SK-N-SH (cell line): ENCODE measurements around the gene CEP95. TPM values are rescaled to one million over a fixed set of nuclear protein-coding genes. Genes with fewer than 3 reads are reported as not detected.

Experiments used
- CTCF ChIA-PET: fragments of 300-600, 350-600 bp; formaldehyde crosslinking; extraction: SDS; loops from one replicate; lab custom pipeline; 2021; lab: Yijun Ruan, JAX
- POLR2A ChIA-PET: fragments of 350-600 bp; sonication (Branson Sonifier 250); formaldehyde crosslinking; extraction: SDS; loops from one replicate; lab custom pipeline; 2020; ENCODE audit warnings: antibody characterized with exemption, inconsistent platforms; lab: Yijun Ruan, JAX
- DNase-seq: peaks from one replicate; pipeline ENCODE4 v3.0.0; 2012
- H2AFZ ChIP-seq: fragments of 200-600 bp; sonication (generic); 2 replicates; pipeline ENCODE4 v1.8.1; 2016; ENCODE audit warnings: antibody characterized with exemption, mild to moderate bottlenecking, low read depth
- H3F3A ChIP-seq: fragments of 200-600 bp; sonication (generic); replicated peaks from 2 replicates; pipeline ENCODE3; 2016; ENCODE audit warnings: antibody characterized with exemption, mild to moderate bottlenecking; ENCODE audit not compliant: insufficient read depth
- H3K27ac ChIP-seq, 2 experiments: fragments of 200-500 bp in 1 of 2; fragments of 200-600 bp in 1 of 2; sonication (Bioruptor generic) in 1 of 2; sonication (generic), shearing (Covaris generic) in 1 of 2; 2 replicates each; pipeline versions ENCODE4 v1.5.1 to v1.6.1; 2014 to 2016; ENCODE audit warnings: low read depth in 2 of 2, inconsistent platforms in 1 of 2, low read length in 1 of 2, mild to moderate bottlenecking in 1 of 2, mixed read lengths in 1 of 2
- H3K27me3 ChIP-seq: fragments of 200-600 bp; sonication (generic), shearing (Covaris generic); 2 replicates; pipeline ENCODE4 v1.6.1; 2016; ENCODE audit warnings: mixed run types; ENCODE audit not compliant: insufficient read depth
- H3K36me3 ChIP-seq, 2 experiments: fragments of 200-500 bp in 1 of 2; fragments of 200-600 bp in 1 of 2; sonication (Bioruptor generic) in 1 of 2; sonication (generic) in 1 of 2; replicated peaks in 1 of 2; 2 replicates each; pipeline versions ENCODE3 to v1.5.1; 2014 to 2016; ENCODE audit warnings: low read length in 1 of 2, mild to moderate bottlenecking in 1 of 2; ENCODE audit not compliant: insufficient read depth in 2 of 2, control insufficient read depth in 1 of 2
- H3K4me1 ChIP-seq, 2 experiments: fragments of 200-500 bp in 1 of 2; fragments of 200-600 bp in 1 of 2; sonication (Bioruptor generic) in 1 of 2; sonication (generic), shearing (Covaris generic) in 1 of 2; 2 replicates each; pipeline versions ENCODE4 v1.5.1 to v1.6.1; 2014 to 2016; ENCODE audit warnings: low read depth in 1 of 2, low read length in 1 of 2, mixed run types in 1 of 2; ENCODE audit not compliant: insufficient read depth in 2 of 2, control insufficient read depth in 1 of 2
- H3K4me2 ChIP-seq: fragments of 200-600 bp; sonication (generic), shearing (Covaris generic); 2 replicates; pipeline ENCODE4 v1.6.1; 2017; ENCODE audit warnings: mixed run types
- H3K4me3 ChIP-seq, 2 experiments: fragments of 200-500 bp in 1 of 2; fragments of 200-600 bp in 1 of 2; sonication (Bioruptor generic) in 1 of 2; sonication (generic), shearing (Covaris generic) in 1 of 2; 2 replicates each; pipeline versions ENCODE4 v1.5.1 to v1.8.1; 2014 to 2016; ENCODE audit warnings: low read depth in 2 of 2, inconsistent platforms in 1 of 2, low read length in 1 of 2, mild to moderate bottlenecking in 1 of 2, mixed read lengths in 1 of 2, moderate library complexity in 1 of 2
- H3K79me2 ChIP-seq: fragments of 200-600 bp; sonication (generic); 2 replicates; pipeline ENCODE4 v1.8.1; 2017; ENCODE audit warnings: mild to moderate bottlenecking; ENCODE audit not compliant: insufficient read depth
- H3K9ac ChIP-seq: fragments of 200-600 bp; sonication (generic); 2 replicates; pipeline ENCODE4 v1.6.1; 2017; ENCODE audit warnings: mixed run types
- H3K9me2 ChIP-seq: fragments of 200-600 bp; sonication (generic); 2 replicates; pipeline ENCODE4 v1.6.1; 2017; ENCODE audit warnings: mixed run types
- H3K9me3 ChIP-seq: fragments of 200-600 bp; sonication (generic); 2 replicates; pipeline ENCODE4 v1.6.1; 2017; ENCODE audit warnings: mixed run types, mild to moderate bottlenecking, moderate library complexity
- H4K20me1 ChIP-seq: fragments of 200-600 bp; sonication (generic); 2 replicates; pipeline ENCODE4 v1.6.1; 2017; ENCODE audit warnings: mild to moderate bottlenecking, mixed run types; ENCODE audit not compliant: insufficient read depth
- CHD2 ChIP-seq: fragments of 150-350 bp; IDR thresholded peaks from 2 replicates; pipeline ENCODE4 v1.6.1; 2018; ENCODE audit warnings: low read length; ENCODE audit not compliant: partially characterized antibody
- EP300 ChIP-seq, 2 experiments: IDR thresholded peaks; 2 replicates each; pipeline versions ENCODE4 v1.4.0 to v1.6.1; 2012; ENCODE audit warnings: borderline replicate concordance in 1 of 2, low read depth in 1 of 2, low read length in 1 of 2
- FOXJ3 ChIP-seq: sonication (generic); formaldehyde crosslinking; IDR thresholded peaks from 2 replicates; pipeline ENCODE4 v1.5.1; 2020; ENCODE audit warnings: mild to moderate bottlenecking, missing genetic modification reagents
- JUND ChIP-seq: IDR thresholded peaks from 2 replicates; pipeline ENCODE4 v1.4.0; 2012
- MXI1 ChIP-seq: IDR thresholded peaks from 2 replicates; pipeline ENCODE4 v1.6.1; 2012; ENCODE audit warnings: mild to moderate bottlenecking, low read depth, low read length, improper control_type of control experiment
- POLR2AphosphoS5 ChIP-seq: IDR thresholded peaks from 2 replicates; pipeline ENCODE4 v1.6.1; 2012; ENCODE audit warnings: low read depth, low read length
- SIN3A ChIP-seq: IDR thresholded peaks from 2 replicates; pipeline ENCODE4 v1.6.1; 2012; ENCODE audit warnings: low read depth, mild to moderate bottlenecking, low read length, moderate library complexity, borderline replicate concordance
- SMC3 ChIP-seq: IDR thresholded peaks from 2 replicates; pipeline ENCODE4 v1.6.1; 2012; ENCODE audit warnings: low read depth, low read length, improper control_type of control experiment
- USF1 ChIP-seq: IDR thresholded peaks from 2 replicates; pipeline ENCODE4 v1.4.0; 2012; ENCODE audit warnings: low read depth, borderline replicate concordance
- WGBS: methylation state at CpG from one replicate; pipeline ENCODE4 v1.1.6; 2017; ENCODE audit warnings: low lambda C conversion rate; 5-methylcytosine and 5-hydroxymethylcytosine counted together
- polyA plus RNA-seq, 3 experiments: library from polyadenylated mRNA; depleted of rRNA; stranded (reverse); fragments of >200 nt; gene quantifications; 2 replicates each; pipeline ENCODE4 v1.2.3, GENCODE V29; 2012

Gene CEP95
- polyA plus RNA-seq, 1 of the 3 experiments (the other 2 are of a cell fraction), result 30.8 TPM

DNA sequence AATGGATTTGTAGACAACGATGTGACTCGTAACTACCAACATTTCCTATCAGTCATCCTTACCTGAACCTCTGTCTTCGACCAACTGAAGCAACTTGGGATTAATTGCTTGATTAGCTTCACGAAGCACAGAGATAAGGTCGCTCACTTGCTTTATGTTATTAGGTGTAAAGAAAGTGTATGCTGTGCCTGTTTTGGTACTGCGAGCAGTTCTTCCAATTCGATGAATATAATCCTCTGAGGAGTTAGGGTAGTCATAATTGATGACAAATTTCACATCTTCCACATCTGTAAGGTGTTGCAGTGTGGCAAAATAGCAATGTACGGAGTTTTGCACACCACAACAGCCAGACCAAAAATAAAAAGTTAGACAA is 6.3 kb upstream of the CEP95 start:
- CTCF ChIA-PET, result interaction anchor here (0.9 to 13.6 kb wide), 3 partner anchors 9 to 80 kb away, joined by 3 to 122 read pairs (median 60); no protein-coding TSS in a partner anchor
- H3K27me3 ChIP-seq, result no peaks in the 10 kb centered on the region
- H3F3A ChIP-seq, result peaks cover 85% of the 10 kb centered on the region
- POLR2A ChIA-PET, result no interaction called here
- no peaks in the 10 kb centered on the region for H3K9me3 ChIP-seq
- no peaks in the 10 kb centered on the region for H3K9me2 ChIP-seq
- peaks cover 84% of the 10 kb centered on the region for H4K20me1 ChIP-seq
- H3K79me2 ChIP-seq, result peaks cover 76% of the 10 kb centered on the region
- H3K9ac ChIP-seq, result no peak overlapping the region
- no peak for DNase-seq
- peaks cover 36 to 48% of the 10 kb centered on the region in 2 experiments for H3K4me1 ChIP-seq
- H3K4me3 ChIP-seq, result no peak overlapping the region
- WGBS, result 91% methylated on average over 8 of the region's 8 CpGs
- peaks cover 75 to 78% of the 10 kb centered on the region in 2 experiments for H3K36me3 ChIP-seq
- peak overlapping the region; percentile 14; the same call in 1 of the 2 replicates for H3K4me2 ChIP-seq
- TF ChIP-seq MXI1 (0 out of 2 replicates have a peak, but pooled peaks have one; percentile 21), SMC3 (no peak), USF1 (no peak), EP300 (IDR thresholded peaks at IDR 0.05; ENCODE audit: borderline replicate concordance in 1 of 2, low read depth in 1 of 2, low read length in 1 of 2) (no peak), SIN3A (no peak)
- H2AFZ ChIP-seq, result no peak overlapping the region
- peak overlapping the region; percentile 43 to 87; a peak in 3 of 4 replicates for H3K27ac ChIP-seq

- CTCF ChIA-PET, result interaction anchor here (0.6 to 13.6 kb wide), 5 partner anchors 10 to 284 kb away, joined by 3 to 122 read pairs (median 3); no protein-coding TSS in a partner anchor
- no peaks in the 10 kb centered on the region for H3K27me3 ChIP-seq
- H2AFZ ChIP-seq, result no peak overlapping the region
- peaks cover 34 to 46% of the 10 kb centered on the region in 2 experiments for H3K4me1 ChIP-seq
- peaks cover 85% of the 10 kb centered on the region for H3F3A ChIP-seq
- no peak for TF ChIP-seq JUND
- peak; percentile 18; the same call in 1 of the 2 replicates for TF ChIP-seq POLR2AphosphoS5
- TF ChIP-seq, all 33 proteins: peak for 1
- Histone ChIP-seq H3K9me3 (no peaks in the 10 kb centered on the region), H3K27ac (peak overlapping the region in 1 of 2 experiments; percentile 87; a peak in 2 of 4 replicates), H3K4me2 (peak overlapping the region; percentile 0; the same call in 1 of the 2 replicates), H3K79me2 (peaks cover 75% of the 10 kb centered on the region), H3K9ac (no peak overlapping the region), H3K4me3 (no peak overlapping the region), H3K9me2 (no peaks in the 10 kb centered on the region), H3K36me3 (peaks cover 78% of the 10 kb centered on the region in 2 experiments), H4K20me1 (peaks cover 86% of the 10 kb centered on the region)
- no peak for DNase-seq
- 89% methylated on average over 11 of the region's 11 CpGs for WGBS
- POLR2A ChIA-PET, result no interaction called here
These were observed 5.7 kb upstream of the CEP95 start for GRCh38 chr17:64500862-64501765.

GRCh38 chr17:64502021-64502420 is 4.8 kb upstream of the CEP95 start:
- H3K9me2 ChIP-seq, result no peaks in the 10 kb centered on the region
- no peak overlapping the region for H2AFZ ChIP-seq
- 91% methylated on average over 3 of the region's 3 CpGs for WGBS
- no peak for DNase-seq
- H3K9ac ChIP-seq, result no peak overlapping the region
- H3F3A ChIP-seq, result peaks cover 86% of the 10 kb centered on the region
- POLR2A ChIA-PET, result no interaction called here
- no peaks in the 10 kb centered on the region for H3K27me3 ChIP-seq
- no peaks in the 10 kb centered on the region for H3K9me3 ChIP-seq
- peak overlapping the region; percentile 86; the same call in 1 of the 2 replicates for H3K4me2 ChIP-seq
- peaks cover 34 to 46% of the 10 kb centered on the region in 2 experiments for H3K4me1 ChIP-seq
- H3K36me3 ChIP-seq, result peaks cover 78% of the 10 kb centered on the region in 2 experiments
- TF ChIP-seq POLR2AphosphoS5 (0 out of 2 replicates have a peak, but pooled peaks have one; percentile 6), FOXJ3 (CRISPR knock-in tag) (no peak), CHD2 (no peak)
- TF ChIP-seq, all 33 proteins: peak for 1
- Histone ChIP-seq H3K27ac (peak overlapping the region in 1 of 2 experiments; percentile 87; a peak in 2 of 4 replicates), H3K79me2 (peaks cover 75% of the 10 kb centered on the region), H3K4me3 (no peak overlapping the region), H4K20me1 (peaks cover 86% of the 10 kb centered on the region)
- CTCF ChIA-PET, result interaction anchor here (0.6 to 13.6 kb wide), 6 partner anchors 11 to 284 kb away, joined by 3 to 122 read pairs (median 6); no protein-coding TSS in a partner anchor
